ENCODE measurements around the gene TEX264.

The TEX264 gene

GRCh38 chr3:51727500-51727899, 56.4 kb downstream of the TEX264 start:
- Histone ChIP-seq H3K4me1 (ENCODE audit: control extremely low read depth in 1 of 4, control insufficient read depth in 4 of 4, insufficient read depth in 4 of 4, low read length in 3 of 4) (no peaks in the 10 kb centered on the region), H3K27me3 (replicated peaks in 2 of 5; ENCODE audit: control insufficient read depth in 4 of 5, insufficient read depth in 5 of 5, low read length in 4 of 5) (no peaks in the 10 kb centered on the region), H3K9me3 (ENCODE audit: control extremely low read depth in 1 of 5, control insufficient read depth in 4 of 5, insufficient read depth in 2 of 5, low read depth in 1 of 5, low read length in 4 of 5) (no peaks in the 10 kb centered on the region), H3K27ac (ENCODE audit: insufficient read depth in 1 of 2, low read depth in 1 of 2, low read length in 2 of 2, poor library complexity in 1 of 2, severe bottlenecking in 2 of 2) (no peak overlapping the region), H3K36me3 (ENCODE audit: control insufficient read depth in 4 of 4, insufficient read depth in 4 of 4, low read length in 3 of 4) (no peaks in the 10 kb centered on the region), H3K4me3 (ENCODE audit: control insufficient read depth in 1 of 7, extremely low read depth in 1 of 7, insufficient read depth in 4 of 7, low read depth in 2 of 7, low read length in 6 of 7) (no peak overlapping the region)
- ChIA-PET POLR2A (no interaction called here), CTCF (no interaction called here)
- DNase-seq: no peak

GRCh38 chr3:51729042-51729633, 58.1 kb downstream of the TEX264 start:
- Histone ChIP-seq H3K36me3 (ENCODE audit: control insufficient read depth in 4 of 4, insufficient read depth in 4 of 4, low read length in 3 of 4) (no peaks in the 10 kb centered on the region), H3K4me3 (ENCODE audit: control insufficient read depth in 1 of 7, extremely low read depth in 1 of 7, insufficient read depth in 4 of 7, low read depth in 2 of 7, low read length in 6 of 7) (no peak overlapping the region), H3K27me3 (replicated peaks in 2 of 5; ENCODE audit: control insufficient read depth in 4 of 5, insufficient read depth in 5 of 5, low read length in 4 of 5) (no peaks in the 10 kb centered on the region), H3K27ac (ENCODE audit: insufficient read depth in 1 of 2, low read depth in 1 of 2, low read length in 2 of 2, poor library complexity in 1 of 2, severe bottlenecking in 2 of 2) (no peak overlapping the region), H3K4me1 (ENCODE audit: control extremely low read depth in 1 of 4, control insufficient read depth in 4 of 4, insufficient read depth in 4 of 4, low read length in 3 of 4) (no peaks in the 10 kb centered on the region), H3K9me3 (ENCODE audit: control extremely low read depth in 1 of 5, control insufficient read depth in 4 of 5, insufficient read depth in 2 of 5, low read depth in 1 of 5, low read length in 4 of 5) (no peaks in the 10 kb centered on the region)
- DNase-seq: no peak
- ChIA-PET POLR2A (interaction anchor here (0.6 kb wide), 1 partner anchor 229 kb away, joined by 7 read pairs; the partner anchor contains the start of gene DCAF1), CTCF (no interaction called here)

- Histone ChIP-seq H3K36me3 (ENCODE audit: control insufficient read depth in 4 of 4, insufficient read depth in 4 of 4, low read length in 3 of 4) (no peaks in the 10 kb centered on the region), H3K9me3 (ENCODE audit: control extremely low read depth in 1 of 5, control insufficient read depth in 4 of 5, insufficient read depth in 2 of 5, low read depth in 1 of 5, low read length in 4 of 5) (no peaks in the 10 kb centered on the region), H3K27ac (ENCODE audit: insufficient read depth in 1 of 2, low read depth in 1 of 2, low read length in 2 of 2, poor library complexity in 1 of 2, severe bottlenecking in 2 of 2) (no peak overlapping the region), H3K4me3 (ENCODE audit: control insufficient read depth in 1 of 7, extremely low read depth in 1 of 7, insufficient read depth in 4 of 7, low read depth in 2 of 7, low read length in 6 of 7) (no peak overlapping the region), H3K27me3 (replicated peaks in 2 of 5; ENCODE audit: control insufficient read depth in 4 of 5, insufficient read depth in 5 of 5, low read length in 4 of 5) (no peaks in the 10 kb centered on the region), H3K4me1 (ENCODE audit: control extremely low read depth in 1 of 4, control insufficient read depth in 4 of 4, insufficient read depth in 4 of 4, low read length in 3 of 4) (peaks cover 0 to 5% (median under 1%) of the 10 kb centered on the region in 4 experiments)
- no peak for DNase-seq
- CTCF ChIA-PET: no interaction called here
- WGBS (ENCODE audit: insufficient coverage): 98% methylated on average over 4 of the region's 4 CpGs
- POLR2A ChIA-PET: no interaction called here
Measured at GRCh38 chr3:51733859-51734571, 63.0 kb downstream of the TEX264 start.

- H3K4me3 ChIP-seq (ENCODE audit: control insufficient read depth in 1 of 7, extremely low read depth in 1 of 7, insufficient read depth in 4 of 7, low read depth in 2 of 7, low read length in 6 of 7): no peak overlapping the region
- H3K27ac ChIP-seq (ENCODE audit: insufficient read depth in 1 of 2, low read depth in 1 of 2, low read length in 2 of 2, poor library complexity in 1 of 2, severe bottlenecking in 2 of 2): no peak overlapping the region
- ChIA-PET CTCF (no interaction called here), POLR2A (no interaction called here)
- no peak for DNase-seq
- no peaks in the 10 kb centered on the region for H3K27me3 ChIP-seq (replicated peaks in 2 of 5; ENCODE audit: control insufficient read depth in 4 of 5, insufficient read depth in 5 of 5, low read length in 4 of 5)
- H3K9me3 ChIP-seq (ENCODE audit: control extremely low read depth in 1 of 5, control insufficient read depth in 4 of 5, insufficient read depth in 2 of 5, low read depth in 1 of 5, low read length in 4 of 5): no peaks in the 10 kb centered on the region
- no peaks in the 10 kb centered on the region for H3K36me3 ChIP-seq (ENCODE audit: control insufficient read depth in 4 of 4, insufficient read depth in 4 of 4, low read length in 3 of 4)
- 0% methylated on average over 1 of the region's 3 CpGs for WGBS (ENCODE audit: insufficient coverage)
- H3K4me1 ChIP-seq (ENCODE audit: control extremely low read depth in 1 of 4, control insufficient read depth in 4 of 4, insufficient read depth in 4 of 4, low read length in 3 of 4): peaks cover 0 to 5% (median under 1%) of the 10 kb centered on the region in 4 experiments
Measured at GRCh38 chr3:51734572-51734907, 63.5 kb downstream of the TEX264 start.

GRCh38 chr3:51735039-51735438, 64.0 kb downstream of the TEX264 start:
- Histone ChIP-seq H3K36me3 (ENCODE audit: control insufficient read depth in 4 of 4, insufficient read depth in 4 of 4, low read length in 3 of 4) (no peaks in the 10 kb centered on the region), H3K9me3 (ENCODE audit: control extremely low read depth in 1 of 5, control insufficient read depth in 4 of 5, insufficient read depth in 2 of 5, low read depth in 1 of 5, low read length in 4 of 5) (no peaks in the 10 kb centered on the region), H3K4me1 (ENCODE audit: control extremely low read depth in 1 of 4, control insufficient read depth in 4 of 4, insufficient read depth in 4 of 4, low read length in 3 of 4) (peaks cover 0 to 5% (median under 1%) of the 10 kb centered on the region in 4 experiments), H3K27ac (ENCODE audit: insufficient read depth in 1 of 2, low read depth in 1 of 2, low read length in 2 of 2, poor library complexity in 1 of 2, severe bottlenecking in 2 of 2) (no peak overlapping the region), H3K27me3 (replicated peaks in 2 of 5; ENCODE audit: control insufficient read depth in 4 of 5, insufficient read depth in 5 of 5, low read length in 4 of 5) (no peaks in the 10 kb centered on the region), H3K4me3 (ENCODE audit: control insufficient read depth in 1 of 7, extremely low read depth in 1 of 7, insufficient read depth in 4 of 7, low read depth in 2 of 7, low read length in 6 of 7) (no peak overlapping the region)
- WGBS (ENCODE audit: insufficient coverage): no CpG with 5 or more reads among the region's 3 CpGs
- ChIA-PET POLR2A (no interaction called here), CTCF (no interaction called here)
- DNase-seq: no peak

GRCh38 chr3:51735950-51736349, 64.9 kb downstream of the TEX264 start:
- DNase-seq: no peak
- Histone ChIP-seq H3K4me3 (ENCODE audit: control insufficient read depth in 1 of 7, extremely low read depth in 1 of 7, insufficient read depth in 4 of 7, low read depth in 2 of 7, low read length in 6 of 7) (no peak overlapping the region), H3K4me1 (ENCODE audit: control extremely low read depth in 1 of 4, control insufficient read depth in 4 of 4, insufficient read depth in 4 of 4, low read length in 3 of 4) (peaks cover 0 to 5% (median under 1%) of the 10 kb centered on the region in 4 experiments), H3K27ac (ENCODE audit: insufficient read depth in 1 of 2, low read depth in 1 of 2, low read length in 2 of 2, poor library complexity in 1 of 2, severe bottlenecking in 2 of 2) (no peak overlapping the region), H3K9me3 (ENCODE audit: control extremely low read depth in 1 of 5, control insufficient read depth in 4 of 5, insufficient read depth in 2 of 5, low read depth in 1 of 5, low read length in 4 of 5) (no peaks in the 10 kb centered on the region), H3K36me3 (ENCODE audit: control insufficient read depth in 4 of 4, insufficient read depth in 4 of 4, low read length in 3 of 4) (no peaks in the 10 kb centered on the region), H3K27me3 (replicated peaks in 2 of 5; ENCODE audit: control insufficient read depth in 4 of 5, insufficient read depth in 5 of 5, low read length in 4 of 5) (no peaks in the 10 kb centered on the region)
- CTCF ChIA-PET: no interaction called here
- POLR2A ChIA-PET: no interaction called here
- WGBS (ENCODE audit: insufficient coverage): no CpG with 5 or more reads among the region's 2 CpGs

GRCh38 chr3:51739110-51739509, 68.1 kb downstream of the TEX264 start:
- H3K4me3 ChIP-seq (ENCODE audit: control insufficient read depth in 1 of 7, extremely low read depth in 1 of 7, insufficient read depth in 4 of 7, low read depth in 2 of 7, low read length in 6 of 7): no peak overlapping the region
- DNase-seq: no peak
- ChIA-PET POLR2A (no interaction called here), CTCF (no interaction called here)
- no peaks in the 10 kb centered on the region for H3K9me3 ChIP-seq (ENCODE audit: control extremely low read depth in 1 of 5, control insufficient read depth in 4 of 5, insufficient read depth in 2 of 5, low read depth in 1 of 5, low read length in 4 of 5)
- no peak overlapping the region for H3K27ac ChIP-seq (ENCODE audit: insufficient read depth in 1 of 2, low read depth in 1 of 2, low read length in 2 of 2, poor library complexity in 1 of 2, severe bottlenecking in 2 of 2)
- no peaks in the 10 kb centered on the region for H3K27me3 ChIP-seq (replicated peaks in 2 of 5; ENCODE audit: control insufficient read depth in 4 of 5, insufficient read depth in 5 of 5, low read length in 4 of 5)
- H3K4me1 ChIP-seq (ENCODE audit: control extremely low read depth in 1 of 4, control insufficient read depth in 4 of 4, insufficient read depth in 4 of 4, low read length in 3 of 4): peaks cover 0 to 5% (median under 1%) of the 10 kb centered on the region in 4 experiments
- H3K36me3 ChIP-seq (ENCODE audit: control insufficient read depth in 4 of 4, insufficient read depth in 4 of 4, low read length in 3 of 4): no peaks in the 10 kb centered on the region
- no CpG with 5 or more reads among the region's 4 CpGs for WGBS (ENCODE audit: insufficient coverage)

Data from common myeloid progenitor, CD34-positive (primary cell).